HEK293 (cell line): Measurements from ENCODE around the gene CDH18.

ENCODE experiments used
- CTCF ChIA-PET: fragments of 350-600 bp; formaldehyde crosslinking; extraction: SDS; loops from one replicate; lab custom pipeline; 2021; ENCODE audit warnings: antibody characterized with exemption; lab: Yijun Ruan, JAX
- POLR2A ChIA-PET: fragments of 300-600 bp; formaldehyde crosslinking; extraction: SDS; loops from one replicate; lab custom pipeline; 2020; ENCODE audit warnings: antibody characterized with exemption, inconsistent platforms; lab: Yijun Ruan, JAX
- H3K27ac ChIP-seq: fragments of 200-500 bp; sonication (Bioruptor generic); 2 replicates; pipeline ENCODE4 v1.5.1; 2014; ENCODE audit warnings: low read depth, low read length, control low read depth, inconsistent platforms; ENCODE audit errors: extremely low read depth
- H3K36me3 ChIP-seq, 2 experiments: fragments of 200-500 bp in 1 of 2; sonication (Bioruptor generic) in 1 of 2; 1 replicate in 1 of 2; 2 replicates in 1 of 2; pipeline ENCODE4 v1.5.1; 2014 to 2017; ENCODE audit warnings: inconsistent platforms in 2 of 2, low read length in 2 of 2; ENCODE audit not compliant: control insufficient read depth in 2 of 2, insufficient read depth in 1 of 2
- H3K4me1 ChIP-seq: fragments of 200-500 bp; sonication (Bioruptor generic); 2 replicates; pipeline ENCODE4 v1.5.1; 2014; ENCODE audit warnings: mild to moderate bottlenecking, low read length, inconsistent platforms; ENCODE audit not compliant: control insufficient read depth, insufficient read depth
- H3K4me3 ChIP-seq: 2 replicates; pipeline ENCODE4 v1.5.1; 2011; ENCODE audit warnings: low read depth, mild to moderate bottlenecking, control low read depth, low read length, moderate library complexity
- H3K9me3 ChIP-seq: fragments of 200-500 bp; sonication (Bioruptor generic); 2 replicates; pipeline ENCODE4 v1.5.1; 2014; ENCODE audit warnings: low read depth, low read length, inconsistent platforms; ENCODE audit not compliant: control insufficient read depth, insufficient read depth
- HOXC10 ChIP-seq: sonication (generic); formaldehyde crosslinking; IDR thresholded peaks from 2 replicates; pipeline ENCODE4 v1.8.1; 2023; ENCODE audit warnings: mild to moderate bottlenecking, missing genetic modification reagents
- PATZ1 ChIP-seq: fragments of 450-650 bp; formaldehyde crosslinking; IDR thresholded peaks from 2 replicates; pipeline ENCODE4 v1.5.1; 2016; ENCODE audit warnings: missing biosample characterization, missing genetic modification characterization
- PRDM4 ChIP-seq: fragments of 450-650 bp; formaldehyde crosslinking; IDR thresholded peaks from 2 replicates; pipeline ENCODE4 v1.5.1; 2017; ENCODE audit warnings: missing biosample characterization, missing genetic modification characterization
- ZFP3 ChIP-seq: fragments of 450-650 bp; formaldehyde crosslinking; IDR thresholded peaks from 2 replicates; pipeline ENCODE4 v1.5.1; 2016; ENCODE audit warnings: low read depth, missing biosample characterization, missing genetic modification characterization
- ZFP41 ChIP-seq: fragments of 450-650 bp; formaldehyde crosslinking; IDR thresholded peaks from 2 replicates; pipeline ENCODE4 v1.5.1; 2016; ENCODE audit warnings: missing biosample characterization, missing genetic modification characterization, borderline replicate concordance
- ZNF10 ChIP-seq: fragments of 450-650 bp; formaldehyde crosslinking; IDR thresholded peaks from 2 replicates; pipeline ENCODE4 v1.5.1; 2017; ENCODE audit warnings: missing biosample characterization, missing genetic modification characterization
- ZNF121 ChIP-seq: fragments of 450-650 bp; formaldehyde crosslinking; IDR thresholded peaks from 2 replicates; pipeline ENCODE4 v1.5.1; 2016; ENCODE audit warnings: missing biosample characterization, missing genetic modification characterization
- ZNF2 ChIP-seq: fragments of 450-650 bp; formaldehyde crosslinking; IDR thresholded peaks from 2 replicates; pipeline ENCODE4 v1.5.1; 2016; ENCODE audit warnings: missing biosample characterization, missing genetic modification characterization
- ZNF324 ChIP-seq: fragments of 450-650 bp; formaldehyde crosslinking; IDR thresholded peaks from 2 replicates; pipeline ENCODE4 v1.5.1; 2016; ENCODE audit warnings: missing biosample characterization, missing genetic modification characterization
- ZNF366 ChIP-seq: fragments of 450-650 bp; formaldehyde crosslinking; conservative IDR thresholded peaks from 2 replicates; pipeline ENCODE4 v1.5.1; 2016; ENCODE audit warnings: missing biosample characterization, missing genetic modification characterization
- ZNF37A ChIP-seq: fragments of 450-650 bp; IDR thresholded peaks from 2 replicates; pipeline ENCODE4 v1.5.1; 2018; ENCODE audit warnings: missing biosample characterization, missing genetic modification characterization
- ZNF423 ChIP-seq: fragments of 450-650 bp; formaldehyde crosslinking; IDR thresholded peaks from 2 replicates; pipeline ENCODE4 v1.5.1; 2016; ENCODE audit warnings: missing biosample characterization, missing genetic modification characterization
- ZNF473 ChIP-seq: fragments of 450-650 bp; formaldehyde crosslinking; IDR thresholded peaks from 2 replicates; pipeline ENCODE4 v1.5.1; 2017; ENCODE audit warnings: missing biosample characterization, missing genetic modification characterization
- ZNF623 ChIP-seq: fragments of 450-650 bp; formaldehyde crosslinking; IDR thresholded peaks from 2 replicates; pipeline ENCODE4 v1.5.1; 2016; ENCODE audit warnings: missing biosample characterization, missing genetic modification characterization
- ZNF626 ChIP-seq: fragments of 450-650 bp; sonication (Bioruptor Pico); formaldehyde crosslinking; IDR thresholded peaks from 2 replicates; pipeline ENCODE4 v1.5.1; 2018; ENCODE audit warnings: missing biosample characterization, missing genetic modification characterization, inconsistent platforms
- ZNF837 ChIP-seq: fragments of 450-650 bp; formaldehyde crosslinking; IDR thresholded peaks from 2 replicates; pipeline ENCODE4 v1.5.1; 2016; ENCODE audit warnings: missing biosample characterization, missing genetic modification characterization
- ZXDB ChIP-seq: fragments of 450-650 bp; formaldehyde crosslinking; IDR thresholded peaks from 2 replicates; pipeline ENCODE4 v1.5.1; 2016; ENCODE audit warnings: missing biosample characterization, missing genetic modification characterization
- TF ChIP-seq, protein P1 (sequence below): fragments of 450-650 bp; formaldehyde crosslinking; IDR thresholded peaks from 2 replicates; pipeline ENCODE4 v1.5.1; 2017; ENCODE audit warnings: missing biosample characterization, missing genetic modification characterization
- TF ChIP-seq, protein P2 (sequence below): fragments of 450-650 bp; formaldehyde crosslinking; IDR thresholded peaks from 2 replicates; pipeline ENCODE4 v1.5.1; 2016; ENCODE audit warnings: missing biosample characterization, missing genetic modification characterization
- TF ChIP-seq, protein P3 (sequence below): fragments of 450-650 bp; formaldehyde crosslinking; IDR thresholded peaks from 2 replicates; pipeline ENCODE4 v1.5.1; 2016; ENCODE audit warnings: missing biosample characterization, missing genetic modification characterization

CDH18 gene

GRCh38 chr5:19605846-19606407 lies 382.1 kb downstream of the CDH18 start:
- Histone ChIP-seq H3K36me3 (no peaks in the 10 kb centered on the region), H3K4me3 (no peak overlapping the region), H3K27ac (no peak overlapping the region), H3K9me3 (no peaks in the 10 kb centered on the region), H3K4me1 (no peaks in the 10 kb centered on the region)
- TF ChIP-seq ZNF837 (tag by site-specific recombination) (no peak), ZNF626 (no peak), ZXDB (tag by site-specific recombination) (no peak), ZFP41 (no peak), ZNF366 (tag by site-specific recombination) (no peak), ZNF423 (tag by site-specific recombination) (no peak), ZNF121 (tag by site-specific recombination) (no peak), ZNF2 (tag by site-specific recombination) (no peak), HOXC10 (no peak), ZNF623 (tag by site-specific recombination) (no peak), ZNF473 (tag by site-specific recombination) (no peak), ZFP3 (tag by site-specific recombination) (no peak), PRDM4 (no peak), ZNF10 (tag by site-specific recombination) (no peak), PATZ1 (no peak)
- TF ChIP-seq, protein P1, sequence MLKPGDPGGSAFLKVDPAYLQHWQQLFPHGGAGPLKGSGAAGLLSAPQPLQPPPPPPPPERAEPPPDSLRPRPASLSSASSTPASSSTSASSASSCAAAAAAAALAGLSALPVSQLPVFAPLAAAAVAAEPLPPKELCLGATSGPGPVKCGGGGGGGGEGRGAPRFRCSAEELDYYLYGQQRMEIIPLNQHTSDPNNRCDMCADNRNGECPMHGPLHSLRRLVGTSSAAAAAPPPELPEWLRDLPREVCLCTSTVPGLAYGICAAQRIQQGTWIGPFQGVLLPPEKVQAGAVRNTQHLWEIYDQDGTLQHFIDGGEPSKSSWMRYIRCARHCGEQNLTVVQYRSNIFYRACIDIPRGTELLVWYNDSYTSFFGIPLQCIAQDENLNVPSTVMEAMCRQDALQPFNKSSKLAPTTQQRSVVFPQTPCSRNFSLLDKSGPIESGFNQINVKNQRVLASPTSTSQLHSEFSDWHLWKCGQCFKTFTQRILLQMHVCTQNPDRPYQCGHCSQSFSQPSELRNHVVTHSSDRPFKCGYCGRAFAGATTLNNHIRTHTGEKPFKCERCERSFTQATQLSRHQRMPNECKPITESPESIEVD, result no peak
- TF ChIP-seq, protein P2, sequence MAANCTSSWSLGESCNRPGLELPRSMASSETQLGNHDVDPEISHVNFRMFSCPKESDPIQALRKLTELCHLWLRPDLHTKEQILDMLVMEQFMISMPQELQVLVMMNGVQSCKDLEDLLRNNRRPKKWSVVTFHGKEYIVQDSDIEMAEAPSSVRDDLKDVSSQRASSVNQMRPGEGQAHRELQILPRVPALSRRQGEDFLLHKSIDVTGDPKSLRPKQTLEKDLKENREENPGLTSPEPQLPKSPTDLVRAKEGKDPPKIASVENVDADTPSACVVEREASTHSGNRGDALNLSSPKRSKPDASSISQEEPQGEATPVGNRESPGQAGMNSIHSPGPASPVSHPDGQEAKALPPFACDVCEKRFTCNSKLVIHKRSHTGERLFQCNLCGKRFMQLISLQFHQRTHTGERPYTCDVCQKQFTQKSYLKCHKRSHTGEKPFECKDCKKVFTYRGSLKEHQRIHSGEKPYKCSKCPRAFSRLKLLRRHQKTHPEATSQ, result no peak
- TF ChIP-seq, protein P3, sequence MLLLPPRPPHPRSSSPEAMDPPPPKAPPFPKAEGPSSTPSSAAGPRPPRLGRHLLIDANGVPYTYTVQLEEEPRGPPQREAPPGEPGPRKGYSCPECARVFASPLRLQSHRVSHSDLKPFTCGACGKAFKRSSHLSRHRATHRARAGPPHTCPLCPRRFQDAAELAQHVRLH (tag by site-specific recombination), result no peak
- ChIA-PET CTCF (no interaction called here), POLR2A (no interaction called here)

DNA sequence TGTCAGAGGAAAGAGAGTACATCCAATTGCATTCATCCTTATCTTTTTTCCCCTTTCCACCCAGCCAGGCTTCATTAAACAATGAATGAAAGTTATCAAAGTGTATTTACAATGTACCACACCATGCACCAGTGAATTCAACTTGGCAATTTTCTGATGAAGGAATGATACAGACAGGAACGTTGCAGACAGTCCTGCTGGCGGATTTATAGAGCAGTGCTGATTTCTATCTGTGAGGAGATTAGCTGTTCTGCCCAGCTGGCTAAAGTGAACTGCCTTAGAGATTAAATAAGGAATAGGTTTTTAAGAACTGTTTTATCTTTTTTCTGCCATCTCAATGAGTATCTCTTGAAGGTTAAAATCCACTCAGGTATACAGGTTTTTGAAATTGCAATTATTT lies 403.9 kb downstream of the CDH18 start:
- TF ChIP-seq ZNF324 (tag by site-specific recombination), result no peak
- TF ChIP-seq ZNF37A (tag by site-specific recombination), result no peak
- H3K4me1 ChIP-seq, result no peaks in the 10 kb centered on the region
- no peaks in the 10 kb centered on the region for H3K36me3 ChIP-seq
- H3K27ac ChIP-seq, result no peak overlapping the region
- no peaks in the 10 kb centered on the region for H3K9me3 ChIP-seq
- no peak overlapping the region for H3K4me3 ChIP-seq
- CTCF ChIA-PET, result no interaction called here
- POLR2A ChIA-PET, result no interaction called here
